HG02840 (cell line): ENCODE results near the gene MEIS3.
"Not testable (repeated sequence)": the region's sequence is repeated elsewhere in the genome, so short reads cannot be mapped to it uniquely, and the experiment has no call there.

Experiments used
- ATAC-seq: cut with Tn5 transposase; IDR thresholded peaks from one replicate; pipeline ENCODE4 v1.9.1; 2021; ENCODE audit warnings: mild to moderate bottlenecking, moderate library complexity, moderate number of reproducible peaks; ENCODE audit not compliant: unreplicated experiment, low FRiP score

The MEIS3 gene

DNA sequence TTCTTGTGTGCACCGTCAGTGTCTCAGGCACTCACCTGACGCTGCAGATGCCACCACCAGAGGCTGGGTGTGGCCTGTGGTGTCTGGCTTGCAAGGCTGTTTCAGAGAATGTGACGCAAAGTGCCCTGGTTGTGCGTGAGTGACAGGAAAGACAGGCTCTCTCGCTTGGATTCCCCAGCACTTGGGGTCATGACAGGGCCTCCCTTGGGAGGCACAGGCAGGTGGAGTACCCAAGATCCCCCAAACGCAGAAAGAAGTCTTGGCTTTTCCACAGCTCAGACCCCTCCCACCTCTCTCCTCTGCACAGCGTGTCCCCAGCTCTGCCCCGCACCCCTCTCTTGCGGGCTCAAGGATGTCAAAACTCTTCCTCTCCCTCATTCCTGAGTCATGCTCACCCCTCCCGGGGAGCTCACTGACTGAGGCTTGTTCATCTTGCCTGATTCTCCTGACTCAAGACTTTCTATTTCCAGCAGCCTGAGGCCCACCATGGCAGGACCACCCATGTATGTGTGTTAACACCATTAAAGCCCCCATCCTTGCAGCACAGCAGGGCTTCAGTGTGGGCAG, 49.2 kb downstream of the MEIS3 start:
- no peak for ATAC-seq

DNA sequence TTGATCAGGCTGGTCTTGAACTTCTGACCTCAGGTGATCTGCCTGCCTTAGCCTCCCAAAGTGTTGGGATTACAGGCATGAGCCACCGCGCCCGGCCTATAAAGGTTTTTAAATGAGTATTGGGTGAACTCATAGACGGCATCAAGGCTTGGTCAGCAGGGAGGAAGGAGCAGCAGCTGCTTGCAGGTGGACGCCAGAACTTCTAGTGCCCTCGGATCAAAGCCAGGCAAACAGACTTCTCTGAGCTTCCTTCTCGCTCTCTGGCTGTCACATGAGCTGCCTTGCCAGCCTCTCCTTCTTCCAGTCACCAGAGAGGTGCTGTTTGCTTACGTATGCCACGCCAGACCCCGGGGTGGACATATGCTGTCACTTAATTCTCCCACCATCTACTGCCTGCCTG, 53.9 kb downstream of the MEIS3 start:
- not testable (repeated sequence) for ATAC-seq

DNA sequence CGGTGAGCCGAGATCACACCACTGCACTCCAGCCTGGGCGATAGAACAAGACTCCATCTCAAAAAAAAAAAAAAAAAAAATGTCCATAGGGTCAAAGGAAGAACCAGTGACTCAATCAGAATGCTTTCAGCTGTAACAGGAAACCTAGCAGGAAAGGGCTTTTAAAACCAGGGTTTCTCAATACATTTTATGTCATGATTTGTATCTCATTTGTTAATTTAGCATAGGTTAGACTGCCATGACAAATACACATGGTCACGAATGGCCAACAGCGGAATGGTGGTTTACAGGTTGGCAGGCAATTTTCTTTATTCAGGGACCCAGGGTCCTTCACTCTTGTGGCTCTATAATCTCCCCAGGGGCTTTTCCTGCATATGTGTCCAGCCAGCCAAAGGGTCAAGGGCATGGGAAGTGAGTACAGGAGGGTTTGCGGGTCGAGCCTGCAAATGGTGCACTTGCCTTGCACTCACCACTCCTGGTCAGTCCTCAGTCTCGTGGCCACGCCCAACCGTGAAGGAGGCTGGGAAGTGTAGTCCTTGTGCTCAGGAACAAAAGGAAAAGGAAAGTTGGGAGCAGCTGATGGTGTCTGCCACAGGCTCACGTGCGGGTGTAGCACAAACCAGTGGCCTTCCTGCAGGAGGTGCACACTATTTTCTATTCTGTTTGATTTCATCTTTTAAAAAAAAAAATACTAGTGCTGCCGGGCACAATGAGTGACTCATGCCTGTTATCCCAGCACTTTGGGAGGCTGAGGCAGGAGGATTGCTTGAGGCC, 55.4 kb downstream of the MEIS3 start:
- ATAC-seq, result no peak

DNA sequence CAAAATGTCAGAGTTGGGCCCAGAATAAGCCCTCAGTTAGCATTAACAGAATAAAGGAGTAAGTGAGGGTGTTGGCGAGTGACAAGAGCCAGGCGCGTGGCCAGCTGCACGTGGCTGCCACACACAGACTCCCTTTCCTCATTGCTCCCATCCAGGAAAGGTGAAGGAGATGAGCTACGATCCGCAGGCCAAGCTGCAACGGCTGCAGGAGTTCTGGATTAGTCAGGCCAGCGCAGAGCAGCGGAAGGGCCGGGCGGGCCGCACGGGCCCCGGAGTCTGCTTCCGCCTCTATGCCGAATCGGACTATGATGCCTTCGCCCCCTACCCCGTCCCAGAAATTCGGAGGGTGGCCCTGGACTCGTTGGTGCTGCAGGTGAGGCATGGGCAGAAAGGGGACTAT, 57.0 kb downstream of the MEIS3 start:
- no peak for ATAC-seq

DNA sequence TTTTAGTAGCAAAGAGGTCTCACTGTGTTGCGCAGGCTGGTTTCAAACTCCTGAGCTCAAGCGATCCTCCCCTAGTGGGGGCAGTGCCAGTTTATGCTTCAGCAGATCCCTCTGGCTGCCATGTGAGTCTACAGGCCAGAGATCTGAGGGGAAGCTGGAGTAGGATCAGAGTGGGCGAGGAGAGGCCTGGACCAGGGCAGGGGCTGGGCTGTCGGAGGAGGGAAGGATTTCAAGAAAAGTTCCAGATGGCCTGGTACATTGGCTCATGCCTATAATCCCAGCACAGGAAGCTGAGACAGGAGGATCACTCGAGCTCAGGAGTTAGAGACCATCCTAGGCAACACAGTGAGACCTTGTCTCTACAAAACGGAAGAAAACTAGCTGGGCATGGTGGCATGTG, 60.4 kb downstream of the MEIS3 start:
- ATAC-seq, result no peak

DNA sequence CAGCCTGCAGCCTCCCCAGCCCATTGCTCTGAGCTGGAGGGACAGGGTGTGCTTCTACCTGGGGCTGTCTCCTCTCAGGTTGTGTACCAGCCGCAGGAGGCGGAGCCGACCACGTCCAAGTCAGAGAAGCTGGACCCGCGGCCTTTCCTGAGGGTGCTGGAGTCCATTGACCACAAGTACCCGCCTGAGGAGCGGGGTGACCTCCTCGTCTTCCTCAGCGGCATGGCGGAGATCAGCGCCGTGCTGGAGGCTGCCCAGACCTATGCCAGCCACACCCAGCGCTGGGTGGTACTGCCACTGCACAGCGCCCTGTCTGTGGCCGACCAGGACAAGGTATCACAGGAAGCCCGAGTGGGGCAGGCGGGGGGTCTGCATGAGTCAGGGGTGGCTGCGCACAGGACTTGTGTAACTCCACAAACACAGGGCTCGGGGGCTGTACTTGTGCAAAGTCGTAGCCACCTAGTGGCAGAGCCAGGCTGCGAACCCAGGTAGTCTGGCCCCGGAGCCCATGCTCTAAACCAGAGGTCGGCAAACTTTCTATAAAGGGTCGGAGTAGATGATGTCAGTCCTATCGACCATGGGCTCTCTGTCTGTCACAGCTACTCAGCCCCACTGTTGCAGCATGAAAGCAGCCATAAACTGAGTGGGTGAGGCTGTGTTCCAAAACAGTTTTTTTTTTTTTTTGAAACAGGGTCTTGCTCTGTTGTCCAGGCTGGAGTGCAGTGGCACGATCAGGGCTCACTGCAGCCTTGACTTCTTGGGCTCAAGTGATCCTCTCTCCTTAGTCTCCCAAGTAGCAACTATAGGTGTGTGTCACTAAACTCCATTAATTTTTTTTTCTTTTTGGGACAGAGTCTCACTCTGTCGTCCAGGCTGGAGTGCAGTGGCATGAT, 61.3 kb downstream of the MEIS3 start:
- no peak for ATAC-seq

DNA sequence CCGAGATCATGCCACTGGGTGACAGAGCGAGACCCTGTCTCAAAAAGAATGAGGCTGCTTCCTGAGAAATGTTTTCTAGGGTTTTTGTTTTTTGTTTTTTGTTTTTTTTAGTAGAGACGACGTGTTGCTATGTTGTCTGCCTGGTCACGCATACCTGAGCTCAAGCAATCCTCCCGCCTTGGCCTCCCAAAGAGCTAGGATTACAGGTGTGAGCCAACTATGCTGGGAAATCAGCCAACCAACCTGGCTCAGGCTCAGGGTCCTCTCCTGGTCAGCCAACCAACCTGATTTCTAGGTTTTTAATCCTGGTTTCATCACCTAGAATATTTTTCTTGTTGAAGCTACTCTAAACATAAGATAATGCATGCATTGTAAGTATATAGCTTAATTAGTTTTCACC, 62.4 kb downstream of the MEIS3 start:
- no peak for ATAC-seq

DNA sequence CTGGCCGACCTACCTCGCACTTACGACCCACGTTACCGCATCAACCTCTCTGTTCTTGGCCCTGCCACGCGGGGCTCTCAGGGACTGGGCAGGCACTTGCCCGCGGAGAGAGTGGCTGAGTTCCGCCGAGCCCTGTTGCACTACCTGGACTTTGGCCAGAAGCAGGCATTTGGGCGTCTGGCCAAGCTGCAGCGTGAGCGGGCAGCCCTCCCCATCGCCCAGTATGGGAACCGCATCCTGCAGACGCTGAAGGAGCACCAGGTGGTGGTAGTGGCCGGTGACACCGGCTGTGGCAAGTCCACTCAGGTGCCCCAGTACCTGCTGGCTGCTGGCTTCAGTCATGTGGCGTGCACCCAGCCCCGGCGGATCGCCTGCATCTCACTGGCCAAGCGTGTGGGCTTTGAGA, 66.0 kb downstream of the MEIS3 start:
- ATAC-seq, result no peak
